Measurements from ENCODE around the gene SLC41A1.

SLC41A1 gene

DNA sequence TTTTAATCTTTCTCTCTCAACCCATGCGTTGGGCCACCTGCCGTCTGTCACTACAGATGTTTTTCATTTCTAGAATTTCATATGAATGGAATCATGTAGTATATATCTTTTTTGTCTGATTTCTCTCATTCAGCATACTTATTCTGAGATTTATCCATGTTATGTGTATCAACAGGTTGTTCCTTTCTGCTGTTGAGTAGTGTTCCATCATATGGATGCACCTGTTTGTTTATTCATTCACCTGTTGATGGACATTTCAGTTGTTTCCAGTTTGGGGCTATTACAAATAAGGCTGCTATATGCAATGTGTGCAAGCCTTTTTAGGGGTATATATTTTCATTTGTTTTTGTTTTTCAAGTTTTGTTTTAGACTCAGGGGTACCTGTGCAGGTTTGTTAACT, 9.4 kb upstream of the SLC41A1 start:
- DNase-seq (ENCODE audit: low spot score): no peak

DNA sequence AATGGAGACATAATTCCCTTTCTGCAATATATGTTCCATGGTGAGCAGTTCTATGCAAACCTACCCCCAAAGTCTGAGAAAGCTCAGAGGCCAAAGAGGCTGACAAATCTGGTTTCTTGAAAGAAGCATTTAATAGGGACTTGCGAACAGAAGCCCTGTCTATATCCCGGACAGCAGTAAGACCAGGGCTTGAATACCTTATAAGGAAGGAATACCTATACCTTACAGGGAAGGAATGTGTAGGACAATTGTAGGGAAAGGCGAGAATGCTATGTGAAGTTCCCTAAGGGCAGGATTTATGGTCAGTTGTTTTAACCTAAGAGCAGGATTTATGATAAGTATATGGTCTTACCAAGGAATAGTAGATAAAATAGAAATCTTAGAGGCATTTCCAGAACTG, 5.0 kb upstream of the SLC41A1 start:
- no peak for DNase-seq (ENCODE audit: low spot score)

DNA sequence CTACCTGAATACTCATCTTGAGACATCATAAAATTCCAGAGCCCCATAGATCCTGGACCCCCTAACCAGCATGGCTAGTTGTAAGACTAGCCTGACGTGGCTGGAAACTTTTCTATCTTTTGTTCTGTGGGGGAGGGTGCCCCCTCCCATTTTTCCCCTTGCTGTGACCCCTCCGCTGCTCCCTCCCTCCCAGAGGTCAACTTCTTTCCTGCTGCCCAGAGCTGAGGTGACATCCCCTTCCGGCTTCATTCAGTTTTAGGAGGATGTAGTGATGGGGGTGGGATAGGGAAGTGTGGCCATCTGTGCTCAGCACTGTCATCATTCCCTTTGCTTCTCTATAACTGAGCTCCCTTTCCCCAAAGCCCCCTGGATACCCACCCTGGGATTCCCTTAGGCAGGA, 4.4 kb upstream of the SLC41A1 start:
- DNase-seq (ENCODE audit: low spot score): no peak

DNA sequence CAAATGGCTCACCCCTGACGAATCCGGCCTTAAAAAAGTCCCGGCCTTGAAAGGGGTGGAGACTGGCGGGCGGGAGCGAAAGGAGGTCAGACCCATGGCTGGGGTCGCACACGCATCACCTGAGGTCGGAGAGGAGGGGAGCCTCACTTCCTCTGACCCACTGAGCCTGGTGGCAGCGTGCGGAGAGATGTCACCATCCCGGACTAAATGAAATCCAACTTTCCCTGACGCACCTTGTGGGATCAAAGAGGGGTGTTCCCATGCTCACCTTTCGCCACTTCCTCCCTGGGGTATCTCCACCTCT, 709 bp upstream of the SLC41A1 start:
- peak; percentile 21 for DNase-seq (ENCODE audit: low spot score)

DNA sequence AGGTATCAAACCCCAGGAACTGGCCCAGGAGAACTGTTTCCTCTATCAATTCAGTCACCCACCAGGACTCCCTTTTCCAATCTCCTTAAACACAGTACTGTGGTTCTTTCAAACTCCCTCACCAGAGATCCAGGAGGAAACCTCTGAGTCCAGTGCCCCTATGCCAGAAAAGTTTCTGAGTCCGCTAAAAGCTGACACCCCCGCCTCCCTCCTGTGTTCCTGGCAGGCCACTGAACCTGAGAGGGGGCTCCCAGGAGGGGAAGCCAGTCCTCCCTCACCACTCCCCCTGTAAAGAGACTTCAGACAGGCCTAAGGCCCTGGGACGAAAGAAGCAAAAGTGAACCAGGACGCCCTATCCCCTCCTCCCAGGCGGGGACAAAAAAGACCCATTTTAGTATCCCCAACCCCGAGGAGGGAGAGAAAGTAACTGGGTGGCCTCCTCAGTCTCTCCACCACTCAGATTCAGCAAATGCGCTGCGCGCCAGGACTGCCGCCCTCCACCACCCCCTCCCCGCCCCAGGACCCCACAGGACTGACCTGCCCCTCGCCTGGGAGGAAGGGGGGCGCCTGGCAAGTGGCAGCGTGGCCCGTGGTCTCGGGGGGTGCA, 624 bp downstream of the SLC41A1 start:
- no peak for DNase-seq (ENCODE audit: low spot score)

DNA sequence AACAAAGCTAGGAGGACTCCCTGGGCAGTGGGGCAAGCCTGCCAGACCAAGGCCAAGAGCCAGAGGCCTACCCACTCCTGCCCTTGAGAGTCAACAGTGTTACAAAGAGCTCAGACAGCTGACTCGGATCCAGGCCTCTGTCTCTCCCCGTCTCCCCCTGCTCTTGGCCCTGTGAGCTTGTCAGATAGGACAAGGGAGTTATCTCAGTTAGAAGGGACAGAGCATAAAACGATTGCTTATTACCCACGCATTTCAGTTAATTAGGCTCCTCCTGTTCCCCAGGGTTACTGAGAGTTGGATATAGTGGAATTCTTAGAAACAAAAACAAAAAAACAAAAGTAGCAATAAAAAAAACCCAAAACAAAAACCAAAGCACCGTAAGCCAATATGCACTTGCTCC, 1.3 kb downstream of the SLC41A1 start:
- DNase-seq (ENCODE audit: low spot score): no peak

DNA sequence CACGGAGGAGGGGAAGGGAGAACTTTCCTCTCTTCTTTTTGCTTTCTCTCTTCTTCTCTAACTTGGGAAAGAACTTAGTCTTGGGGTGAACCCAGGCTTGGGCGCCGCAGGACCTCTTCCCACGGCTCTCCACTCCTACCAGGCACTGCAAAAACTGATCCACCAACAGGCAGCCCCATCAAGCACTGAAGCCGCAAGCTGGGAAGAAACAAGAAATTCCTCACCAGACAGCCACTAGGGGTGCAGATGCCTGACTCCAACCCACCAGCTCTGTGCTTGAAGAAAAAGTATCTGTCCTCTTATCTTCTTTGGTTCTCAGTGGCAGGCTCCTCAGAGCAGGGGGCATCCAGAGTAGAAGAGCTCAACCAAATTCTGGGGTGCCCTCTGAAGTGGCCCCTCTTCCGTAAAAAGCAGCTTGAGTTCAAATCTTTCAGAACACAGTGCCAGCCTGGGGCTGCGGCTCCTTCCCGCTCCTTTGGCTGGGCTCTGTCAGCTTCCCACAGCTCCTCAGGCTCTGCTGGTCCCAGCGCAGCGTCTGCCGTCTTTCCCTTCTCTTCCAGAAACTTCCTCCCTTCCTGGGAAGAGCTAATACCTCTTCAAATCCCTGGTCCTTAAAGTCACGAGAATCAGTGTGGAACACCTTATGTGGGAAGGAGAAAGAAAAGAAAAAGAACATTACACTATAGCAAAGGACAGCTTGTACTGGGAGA, 2.4 kb downstream of the SLC41A1 start:
- DNase-seq (ENCODE audit: low spot score): no peak

DNA sequence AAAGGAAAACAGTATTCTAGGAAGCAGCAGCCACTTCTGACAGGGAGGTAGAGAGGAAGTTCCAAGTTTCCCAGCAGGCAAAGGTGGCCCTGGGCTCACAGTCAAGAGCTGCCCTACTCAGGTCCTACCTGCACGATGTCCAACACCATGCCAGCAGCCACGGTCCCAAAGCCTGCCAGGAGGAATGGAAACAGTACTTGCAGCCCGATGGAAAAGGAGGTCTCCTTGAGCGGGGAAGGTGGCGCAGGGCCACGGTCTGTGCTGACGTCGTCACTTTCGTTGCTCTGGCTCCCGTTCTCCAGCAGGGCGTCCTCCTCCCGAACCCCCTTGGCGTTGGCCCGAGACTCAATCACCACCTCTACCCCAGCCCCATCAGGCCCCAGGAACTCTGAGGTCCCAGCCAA, 3.1 kb downstream of the SLC41A1 start:
- no peak for DNase-seq (ENCODE audit: low spot score)

DNA sequence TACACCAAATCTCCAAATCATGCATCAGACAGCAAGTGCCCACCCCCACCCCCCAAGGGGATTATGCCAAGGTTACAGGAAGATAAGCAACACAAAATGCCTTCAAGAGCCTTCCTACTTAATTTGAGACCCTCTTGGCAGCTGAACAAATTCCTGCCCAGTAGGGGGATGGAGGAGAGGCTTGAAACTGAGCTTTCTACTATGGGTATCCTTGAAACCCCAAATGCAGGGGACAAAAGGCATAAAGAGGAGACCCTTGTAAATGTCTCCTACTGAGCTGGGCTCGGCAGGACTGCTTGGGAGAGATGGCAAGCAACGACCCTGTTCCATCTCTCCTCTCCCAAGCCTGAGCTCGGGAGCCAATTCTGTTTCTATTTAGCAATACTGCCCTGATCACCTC, 3.5 kb downstream of the SLC41A1 start:
- no peak for DNase-seq (ENCODE audit: low spot score)

DNA sequence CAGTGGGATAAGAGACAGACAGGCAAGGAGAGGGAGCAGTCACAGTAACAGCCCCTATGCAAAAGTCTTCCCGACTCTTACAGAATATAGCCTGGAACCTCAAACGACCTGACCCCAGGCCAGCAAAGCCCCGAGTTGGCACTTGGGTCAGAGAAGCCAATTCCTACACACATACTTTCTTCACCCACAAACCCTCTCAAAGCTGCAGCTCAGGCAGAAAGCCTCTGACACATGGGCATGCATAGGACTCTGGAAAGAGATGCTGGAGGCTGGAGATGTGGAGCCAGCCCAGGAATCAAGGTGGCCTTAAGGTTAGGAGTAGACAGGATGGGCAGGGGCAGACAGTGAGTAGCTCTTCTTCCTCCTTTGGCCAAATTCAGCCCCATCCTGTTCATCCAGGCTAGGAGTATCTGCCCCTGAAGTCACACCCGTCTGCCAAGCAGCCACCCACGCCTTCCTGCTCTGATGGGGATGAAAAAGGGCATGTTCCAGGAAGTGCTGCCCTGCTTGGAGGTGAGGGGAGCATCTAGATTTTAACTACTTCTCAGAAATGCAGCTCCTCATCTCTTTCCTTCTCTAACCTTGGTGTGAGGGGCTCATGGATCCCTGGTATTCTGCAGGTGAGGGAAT, 7.8 kb downstream of the SLC41A1 start:
- DNase-seq (ENCODE audit: low spot score): peak; percentile 25

DNA sequence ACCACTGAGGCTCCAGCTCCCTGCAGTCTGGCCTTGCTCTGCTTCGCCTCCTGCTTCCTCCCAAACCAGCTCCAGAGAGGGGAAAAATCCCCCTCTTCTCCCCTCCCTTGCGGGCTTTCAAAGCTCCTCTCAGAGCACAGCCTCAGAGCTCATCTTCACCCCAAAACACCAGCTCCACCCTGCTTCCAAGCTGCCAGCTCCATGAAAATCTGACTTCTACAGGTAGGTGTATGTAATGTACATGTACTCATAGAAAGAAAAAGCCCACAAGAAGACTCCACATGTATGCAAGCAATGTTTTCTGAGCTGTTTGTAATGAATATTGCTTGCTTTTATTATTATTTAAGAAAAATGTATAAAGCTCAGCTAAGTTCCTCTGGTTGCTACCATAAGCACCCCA, 8.4 kb downstream of the SLC41A1 start:
- DNase-seq (ENCODE audit: low spot score): no peak

DNA sequence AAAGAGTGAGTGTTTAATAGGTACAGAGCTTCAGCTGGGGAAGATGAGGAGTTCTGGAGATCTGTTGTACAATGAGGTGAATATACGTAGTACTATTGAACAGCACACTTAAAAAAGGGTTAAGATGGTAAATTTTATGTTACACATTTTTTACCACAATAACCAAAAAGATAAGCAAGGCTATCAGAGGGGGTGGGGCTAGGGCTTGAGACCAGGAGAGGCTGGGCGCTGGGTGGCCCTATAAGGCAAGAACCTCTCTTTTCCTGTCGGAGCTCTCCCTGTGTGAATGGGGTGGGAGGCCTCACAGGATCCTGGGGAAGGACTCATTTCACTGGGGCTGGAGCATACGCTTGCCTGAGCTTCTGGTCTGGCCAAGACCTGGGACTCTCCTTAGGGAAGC, 9.0 kb downstream of the SLC41A1 start:
- no peak for DNase-seq (ENCODE audit: low spot score)

DNA sequence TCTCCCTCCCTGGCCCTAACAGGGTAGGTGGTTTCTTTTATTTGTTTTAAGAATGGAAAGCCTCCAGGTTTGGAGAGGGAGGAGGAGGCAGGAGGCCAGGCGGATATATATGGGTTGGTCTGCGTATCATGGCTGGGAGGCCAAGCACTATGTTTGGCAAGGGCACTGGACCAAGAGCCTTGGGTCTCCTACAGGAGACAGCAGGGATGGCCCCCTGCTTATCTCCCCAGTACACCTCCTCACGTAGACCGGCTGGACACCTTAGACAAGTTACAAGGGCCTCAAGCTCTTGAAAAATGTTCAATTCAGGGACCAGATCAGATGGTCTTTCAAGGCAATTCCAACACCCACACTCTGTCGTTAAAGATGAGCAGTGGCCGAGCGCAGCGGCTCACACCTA, 10.9 kb downstream of the SLC41A1 start:
- DNase-seq (ENCODE audit: low spot score): no peak

DNA sequence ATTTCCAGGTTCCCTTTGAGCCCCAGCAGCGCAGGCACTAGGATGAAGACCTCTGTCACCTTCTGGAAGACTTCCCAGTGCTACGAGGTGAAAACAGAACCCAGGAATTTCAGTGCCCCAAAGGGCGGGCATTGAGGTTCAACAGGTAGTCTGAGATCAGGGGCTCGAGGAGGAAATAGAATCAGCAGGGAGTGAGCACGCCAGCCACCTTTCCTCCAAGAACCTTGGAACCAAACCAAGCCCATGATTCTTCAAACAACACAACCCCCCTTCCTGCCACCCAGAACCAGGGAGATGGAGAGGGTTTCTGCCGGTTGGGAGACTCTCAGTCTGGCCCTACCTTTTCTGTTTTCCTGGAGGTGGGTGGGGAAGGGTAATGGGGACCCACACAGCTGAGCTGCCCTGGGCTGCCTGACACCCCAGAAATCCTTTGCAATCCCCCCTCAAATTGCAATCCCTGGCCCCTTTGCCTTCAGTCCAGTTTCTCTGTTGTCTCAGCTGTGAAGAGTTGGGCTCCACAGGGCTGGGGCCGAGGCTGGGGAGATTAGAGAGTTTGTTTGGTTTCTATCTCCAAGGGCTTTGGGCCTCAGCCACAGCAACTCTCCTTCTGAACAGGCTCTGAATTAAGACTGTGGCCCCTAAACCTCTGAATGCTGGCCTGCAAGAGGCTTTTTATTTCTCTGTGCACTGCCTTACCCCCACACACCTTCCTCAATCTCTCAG, 11.9 kb downstream of the SLC41A1 start:
- no peak for DNase-seq (ENCODE audit: low spot score)

DNA sequence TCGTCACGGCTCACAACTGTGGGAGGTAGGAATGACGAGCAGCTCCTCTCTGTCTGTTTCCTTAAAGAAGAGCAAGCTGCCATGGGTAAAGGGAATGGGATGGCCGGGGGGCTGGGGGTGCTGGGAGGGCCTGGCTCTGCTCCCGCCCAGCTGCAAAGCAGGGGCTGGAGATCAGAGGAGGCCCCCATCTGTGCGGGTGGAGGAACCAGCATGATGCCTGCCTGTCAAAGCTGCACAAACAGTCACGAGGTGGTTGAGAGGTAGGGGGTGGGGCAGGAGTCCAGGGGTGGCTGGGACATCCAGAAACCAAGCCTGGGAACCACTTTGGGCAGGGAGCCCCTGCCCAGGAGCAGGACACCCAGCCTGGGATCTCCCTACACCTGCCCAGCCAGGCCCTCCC, 12.6 kb downstream of the SLC41A1 start:
- no peak for DNase-seq (ENCODE audit: low spot score)

DNA sequence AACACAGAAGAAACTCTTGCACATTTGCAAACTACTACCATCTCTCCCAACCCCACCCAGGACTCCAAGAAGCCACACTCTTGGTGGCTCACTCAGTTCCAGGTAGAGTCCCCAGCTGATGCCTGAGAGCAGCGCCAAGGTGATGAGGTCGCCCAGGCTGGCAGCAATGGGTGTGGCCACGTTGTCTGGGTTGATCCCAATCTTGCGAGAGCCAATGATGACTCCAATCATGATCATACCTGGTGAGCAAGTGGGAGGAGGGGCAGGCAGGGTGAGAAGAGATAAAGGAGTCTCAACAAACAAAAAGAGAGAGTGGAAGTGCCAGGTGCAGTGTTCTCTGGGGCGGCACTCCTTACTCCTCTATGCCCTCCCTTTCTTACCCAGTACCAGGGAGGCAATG, 14.4 kb downstream of the SLC41A1 start:
- no peak for DNase-seq (ENCODE audit: low spot score)

DNA sequence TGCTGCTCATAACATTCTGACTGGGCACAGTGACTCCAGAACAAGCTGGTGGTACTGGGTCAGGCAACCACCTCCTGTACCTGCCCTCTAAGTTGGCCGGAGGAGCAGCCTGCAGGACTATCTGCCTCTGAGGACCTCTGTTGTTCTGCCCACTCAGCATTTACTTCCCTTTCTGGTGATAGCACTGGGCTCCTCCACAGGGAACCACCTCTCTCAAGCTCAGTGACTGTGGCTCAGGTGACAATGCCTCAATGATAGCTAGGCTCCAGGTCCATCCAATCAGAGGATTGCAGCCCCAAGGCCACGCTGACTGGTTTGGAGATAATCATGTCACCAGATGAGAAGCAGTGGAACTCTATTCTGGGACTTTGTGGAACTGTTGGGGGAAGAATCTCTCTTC, 15.8 kb downstream of the SLC41A1 start:
- DNase-seq (ENCODE audit: low spot score): no peak

DNA sequence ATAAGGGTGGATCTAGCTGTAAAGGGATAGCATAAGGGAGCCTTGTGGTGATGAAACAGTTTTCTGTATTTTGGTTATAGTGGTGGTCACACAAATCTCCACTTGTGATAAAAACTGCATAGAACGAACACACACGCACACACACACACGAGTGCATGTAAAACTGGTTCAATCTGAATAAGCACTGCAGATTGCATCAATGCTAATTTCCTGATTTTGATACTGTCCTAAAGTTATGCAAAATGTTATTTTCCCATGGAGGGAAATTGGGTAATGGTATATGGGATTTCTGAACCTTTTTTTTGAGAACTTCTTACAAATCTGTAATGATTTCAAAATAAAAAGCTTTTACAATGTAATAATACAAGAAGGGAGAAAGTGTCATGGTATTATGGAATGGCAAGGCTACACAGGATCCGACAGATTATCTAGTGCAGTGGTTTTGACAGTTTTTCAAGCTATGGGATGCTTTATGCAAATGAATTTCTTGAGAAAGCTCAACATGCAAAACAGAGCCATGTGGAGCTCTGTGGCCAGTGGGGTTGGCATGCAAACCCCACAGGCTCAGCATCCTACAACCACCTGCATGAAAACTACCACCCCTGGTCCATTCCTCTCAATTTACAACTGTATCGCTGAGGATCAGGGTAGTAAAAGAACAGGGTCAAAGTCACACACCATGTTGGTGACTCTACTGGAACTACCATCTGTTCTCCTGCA, 18.8 kb downstream of the SLC41A1 start:
- no peak for DNase-seq (ENCODE audit: low spot score)

DNA sequence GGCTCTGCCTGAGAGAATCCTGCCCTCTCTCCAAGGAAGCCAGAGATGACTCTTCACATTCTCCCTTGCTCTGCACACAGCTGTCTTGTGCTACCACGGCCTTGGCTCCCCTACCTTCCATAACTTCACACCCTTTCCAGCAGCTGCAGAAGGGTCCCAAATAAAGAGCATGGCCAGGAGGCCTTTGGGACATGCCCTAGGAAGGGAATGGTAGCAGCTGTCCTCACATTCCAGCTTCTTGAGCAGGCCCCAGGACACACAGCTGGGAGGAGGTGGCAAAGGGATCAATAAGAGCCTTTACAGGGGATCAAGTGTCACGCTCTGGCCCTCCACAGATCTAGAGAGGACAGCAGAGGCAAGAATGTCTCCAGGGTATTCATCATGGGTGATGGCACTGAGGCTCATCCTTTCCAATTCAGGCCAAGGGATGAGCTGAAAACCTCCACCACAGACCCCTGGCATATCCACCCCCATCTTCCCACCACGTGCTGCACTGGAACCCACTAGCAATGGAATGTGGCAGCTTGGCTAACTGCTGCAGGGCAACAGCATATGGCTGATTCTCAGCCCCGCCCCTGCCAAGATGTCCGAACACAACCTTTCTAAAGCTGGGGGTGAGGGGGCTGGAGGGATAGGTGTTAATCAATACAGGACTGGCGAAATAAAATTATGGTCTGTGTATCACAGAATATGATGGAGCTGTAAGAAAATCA, 19.9 kb downstream of the SLC41A1 start:
- DNase-seq (ENCODE audit: low spot score): no peak

DNA sequence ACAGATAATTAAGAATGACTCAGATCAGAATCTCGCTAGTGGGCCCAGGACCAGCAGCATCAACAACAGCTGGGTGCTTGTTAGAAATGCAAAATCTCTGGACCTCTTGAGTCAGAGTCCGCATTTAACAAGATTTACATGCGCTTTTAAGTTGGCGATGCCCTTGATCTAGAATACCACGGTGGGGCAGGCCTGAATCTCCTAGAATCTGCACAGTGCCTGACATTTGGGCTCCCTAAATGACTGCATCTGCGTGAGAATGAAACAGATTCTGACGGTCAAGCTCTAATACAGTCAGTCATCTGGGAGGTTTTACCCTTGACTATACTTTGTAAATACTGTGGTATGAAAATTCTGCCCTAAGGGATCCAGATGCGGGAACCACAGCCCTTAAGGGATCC, 20.5 kb downstream of the SLC41A1 start:
- no peak for DNase-seq (ENCODE audit: low spot score)

DNA sequence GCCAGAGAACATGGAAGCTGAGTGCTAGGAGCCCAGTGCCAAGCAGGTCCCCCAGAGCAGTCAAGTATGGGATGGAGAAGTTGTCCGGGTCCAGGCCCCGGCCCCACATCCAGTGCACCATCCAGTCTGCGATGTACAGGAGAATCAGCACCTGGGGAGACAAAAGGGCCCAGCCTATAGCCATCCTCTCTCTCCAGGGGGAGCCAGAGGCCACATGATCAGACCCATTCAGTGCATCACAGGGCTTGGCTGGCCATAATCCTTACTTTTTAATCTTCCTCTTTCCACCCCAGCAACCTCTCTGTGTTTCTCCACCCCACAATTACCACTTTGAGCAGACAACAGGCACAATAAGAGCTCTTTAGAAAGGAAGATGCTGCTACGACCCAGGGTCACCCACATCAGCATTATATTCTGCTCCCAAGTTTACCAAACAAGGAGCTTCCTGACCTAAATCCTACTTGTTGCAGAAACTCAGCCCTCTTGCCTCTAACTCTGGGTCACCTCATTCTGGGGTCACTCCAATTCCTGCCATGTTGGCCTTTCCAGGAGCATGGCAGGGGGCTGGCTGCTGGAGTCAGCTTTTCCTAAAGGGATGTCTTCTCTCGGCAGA, 21.3 kb downstream of the SLC41A1 start:
- DNase-seq (ENCODE audit: low spot score): peak; percentile 66

Measured in CD4-positive, alpha-beta T cell treated with Interleukin-2 at 100 ng/mL for 4 hours (primary cell).